Activated CD4-positive, alpha-beta T cell treated with anti-CD3 and anti-CD28 coated beads for 36 hours (primary cell): ENCODE results near the gene GRM1. TPM values are rescaled to one million over a fixed set of nuclear protein-coding genes. Genes with fewer than 3 reads are reported as not detected.

ENCODE experiments used
- ATAC-seq: fragments of 200-7000 bp; cut with Tn5 transposase; one replicate; pipeline ENCODE4 v1.10.0; 2021; ENCODE audit warnings: mild to moderate bottlenecking, moderate library complexity
- CTCF ChIA-PET: fragments of 350-600 bp; sonication (Branson Sonifier 250); formaldehyde crosslinking; loops from one replicate; lab custom pipeline; 2021; ENCODE audit warnings: antibody characterized with exemption; lab: Charles Lee
- POLR2A ChIA-PET: fragments of 350-600 bp; sonication (Branson Sonifier 250); formaldehyde crosslinking; loops from one replicate; lab custom pipeline; 2021; ENCODE audit warnings: antibody characterized with exemption, inconsistent platforms; lab: Charles Lee
- DNase-seq: peaks from one replicate; pipeline ENCODE4 v3.0.0-alpha.2; 2020
- H3K27ac Mint-ChIP-seq: one replicate; pipeline ENCODE4 v1.8.0; 2021; ENCODE audit warnings: mixed read lengths
- H3K27me3 Mint-ChIP-seq: one replicate; pipeline ENCODE4 v1.8.0; 2021; ENCODE audit warnings: mixed read lengths
- H3K36me3 Mint-ChIP-seq: one replicate; pipeline ENCODE4 v1.8.0; 2021; ENCODE audit warnings: low read depth, mixed read lengths
- H3K4me1 Mint-ChIP-seq: one replicate; pipeline ENCODE4 v1.8.0; 2021; ENCODE audit warnings: mixed read lengths
- H3K4me3 Mint-ChIP-seq: one replicate; pipeline ENCODE4 v1.8.0; 2021; ENCODE audit warnings: mild to moderate bottlenecking, moderate library complexity, mixed read lengths
- H3K9me3 Mint-ChIP-seq: one replicate; pipeline ENCODE4 v1.8.0; 2021; ENCODE audit warnings: low read depth, mixed read lengths
- intact Hi-C, 2 experiments: fragments of 100-400 bp; cut with DNase I in 1 of 2; cut with micrococcal nuclease in 1 of 2; formaldehyde crosslinking; loops; one replicate each; pipeline versions ENCODE4 v1.14.2 to v1.15.1; 2022 to 2024; cut with DNase I, micrococcal nuclease
- total RNA-seq, 2 experiments: library from RNA; stranded (reverse); gene quantifications; one replicate each; pipeline ENCODE4 v1.2.3, GENCODE V29; 2021

GRM1 gene
- total RNA-seq, 2 experiments from 2014 or later: not detected

- ATAC-seq (no peak), DNase-seq (no peak)
- H3K4me3 Mint-ChIP-seq: no peak overlapping the region
- H3K27ac Mint-ChIP-seq: no peak overlapping the region
- POLR2A ChIA-PET: no interaction called here
- H3K36me3 Mint-ChIP-seq: no peaks in the 10 kb centered on the region
- H3K9me3 Mint-ChIP-seq: no peaks in the 10 kb centered on the region
- intact Hi-C loops: no loop called here
- CTCF ChIA-PET: no interaction called here
- no peaks in the 10 kb centered on the region for H3K4me1 Mint-ChIP-seq
- peaks cover 10% of the 10 kb centered on the region for H3K27me3 Mint-ChIP-seq
These were observed 120.9 kb downstream of the GRM1 start for GRCh38 chr6:146149770-146150169.

- intact Hi-C loops: no loop called here
- ATAC-seq (no peak), DNase-seq (no peak)
- CTCF ChIA-PET: interaction anchor here (0.5 to 1.3 kb wide), 2 partner anchors 9 to 626 kb away, joined by 3 read pairs; no protein-coding TSS in a partner anchor
- Mint-ChIP-seq H3K4me1 (no peaks in the 10 kb centered on the region), H3K9me3 (no peaks in the 10 kb centered on the region), H3K27me3 (peaks cover 10% of the 10 kb centered on the region), H3K27ac (no peak overlapping the region), H3K36me3 (no peaks in the 10 kb centered on the region), H3K4me3 (no peak overlapping the region)
- POLR2A ChIA-PET: no interaction called here
These were observed 124.3 kb downstream of the GRM1 start for GRCh38 chr6:146153040-146153758.

GRCh38 chr6:146154197-146154596 lies 125.3 kb downstream of the GRM1 start:
- no peak for DNase-seq
- Mint-ChIP-seq H3K4me3 (no peak overlapping the region), H3K27ac (no peak overlapping the region), H3K9me3 (no peaks in the 10 kb centered on the region), H3K36me3 (no peaks in the 10 kb centered on the region), H3K27me3 (peaks cover 10% of the 10 kb centered on the region), H3K4me1 (no peaks in the 10 kb centered on the region)
- ATAC-seq: no peak
- ChIA-PET POLR2A (no interaction called here), CTCF (no interaction called here)
- intact Hi-C loops: no loop called here

GRCh38 chr6:146161664-146162063 lies 132.8 kb downstream of the GRM1 start:
- no peaks in the 10 kb centered on the region for H3K4me1 Mint-ChIP-seq
- no peak overlapping the region for H3K4me3 Mint-ChIP-seq
- DNase-seq (no peak), ATAC-seq (no peak)
- no peaks in the 10 kb centered on the region for H3K36me3 Mint-ChIP-seq
- H3K27me3 Mint-ChIP-seq: no peaks in the 10 kb centered on the region
- ChIA-PET POLR2A (no interaction called here), CTCF (no interaction called here)
- no peaks in the 10 kb centered on the region for H3K9me3 Mint-ChIP-seq
- intact Hi-C loops: no loop called here
- no peak overlapping the region for H3K27ac Mint-ChIP-seq

GRCh38 chr6:146169872-146170271 lies 141.0 kb downstream of the GRM1 start:
- peaks cover 13% of the 10 kb centered on the region for H3K9me3 Mint-ChIP-seq
- no peak overlapping the region for H3K4me3 Mint-ChIP-seq
- ChIA-PET POLR2A (no interaction called here), CTCF (no interaction called here)
- no peak overlapping the region for H3K27ac Mint-ChIP-seq
- no peaks in the 10 kb centered on the region for H3K4me1 Mint-ChIP-seq
- peaks cover 3% of the 10 kb centered on the region for H3K27me3 Mint-ChIP-seq
- no peak for DNase-seq
- intact Hi-C loops: no loop called here
- no peak for ATAC-seq
- no peaks in the 10 kb centered on the region for H3K36me3 Mint-ChIP-seq

GRCh38 chr6:146177785-146178184 lies 148.9 kb downstream of the GRM1 start:
- DNase-seq (no peak), ATAC-seq (no peak)
- no peaks in the 10 kb centered on the region for H3K9me3 Mint-ChIP-seq
- CTCF ChIA-PET: no interaction called here
- H3K36me3 Mint-ChIP-seq: no peaks in the 10 kb centered on the region
- H3K4me3 Mint-ChIP-seq: no peak overlapping the region
- no peaks in the 10 kb centered on the region for H3K4me1 Mint-ChIP-seq
- intact Hi-C loops: no loop called here
- no peaks in the 10 kb centered on the region for H3K27me3 Mint-ChIP-seq
- no peak overlapping the region for H3K27ac Mint-ChIP-seq
- POLR2A ChIA-PET: no interaction called here

- no peak overlapping the region for H3K27ac Mint-ChIP-seq
- H3K4me1 Mint-ChIP-seq: no peaks in the 10 kb centered on the region
- ATAC-seq (no peak), DNase-seq (no peak)
- intact Hi-C loops: no loop called here
- H3K36me3 Mint-ChIP-seq: no peaks in the 10 kb centered on the region
- peaks cover 2% of the 10 kb centered on the region for H3K27me3 Mint-ChIP-seq
- ChIA-PET POLR2A (no interaction called here), CTCF (no interaction called here)
- H3K9me3 Mint-ChIP-seq: no peaks in the 10 kb centered on the region
- no peak overlapping the region for H3K4me3 Mint-ChIP-seq
These were observed 155.0 kb downstream of the GRM1 start for GRCh38 chr6:146183831-146184230.

- ChIA-PET POLR2A (no interaction called here), CTCF (no interaction called here)
- no peaks in the 10 kb centered on the region for H3K9me3 Mint-ChIP-seq
- ATAC-seq (no peak), DNase-seq (no peak)
- H3K4me1 Mint-ChIP-seq: no peaks in the 10 kb centered on the region
- H3K27me3 Mint-ChIP-seq: peaks cover 2% of the 10 kb centered on the region
- H3K27ac Mint-ChIP-seq: no peak overlapping the region
- intact Hi-C loops: no loop called here
- H3K36me3 Mint-ChIP-seq: no peaks in the 10 kb centered on the region
- H3K4me3 Mint-ChIP-seq: no peak overlapping the region
These were observed 155.8 kb downstream of the GRM1 start for GRCh38 chr6:146184701-146185100.

GRCh38 chr6:146189131-146189530 lies 160.3 kb downstream of the GRM1 start:
- no peaks in the 10 kb centered on the region for H3K9me3 Mint-ChIP-seq
- H3K27me3 Mint-ChIP-seq: no peaks in the 10 kb centered on the region
- H3K36me3 Mint-ChIP-seq: no peaks in the 10 kb centered on the region
- ChIA-PET CTCF (no interaction called here), POLR2A (no interaction called here)
- no peaks in the 10 kb centered on the region for H3K4me1 Mint-ChIP-seq
- intact Hi-C loops: no loop called here
- no peak overlapping the region for H3K27ac Mint-ChIP-seq
- no peak overlapping the region for H3K4me3 Mint-ChIP-seq
- DNase-seq (no peak), ATAC-seq (no peak)

- Mint-ChIP-seq H3K27ac (no peak overlapping the region), H3K9me3 (no peaks in the 10 kb centered on the region), H3K27me3 (no peaks in the 10 kb centered on the region), H3K36me3 (no peaks in the 10 kb centered on the region), H3K4me3 (no peak overlapping the region), H3K4me1 (no peaks in the 10 kb centered on the region)
- POLR2A ChIA-PET: no interaction called here
- ATAC-seq: no peak
- intact Hi-C loops: no loop called here
- CTCF ChIA-PET: no interaction called here
- no peak for DNase-seq
These were observed 161.7 kb downstream of the GRM1 start for GRCh38 chr6:146190581-146190980.

- intact Hi-C loops: no loop called here
- no peaks in the 10 kb centered on the region for H3K27me3 Mint-ChIP-seq
- CTCF ChIA-PET: no interaction called here
These were observed 162.3 kb downstream of the GRM1 start for GRCh38 chr6:146191166-146191565.

GRCh38 chr6:146191612-146192011 lies 162.8 kb downstream of the GRM1 start:
- H3K36me3 Mint-ChIP-seq: no peaks in the 10 kb centered on the region
- no peak for DNase-seq
- no peak overlapping the region for H3K27ac Mint-ChIP-seq
- no peaks in the 10 kb centered on the region for H3K27me3 Mint-ChIP-seq
- H3K4me1 Mint-ChIP-seq: no peaks in the 10 kb centered on the region
- ATAC-seq: no peak
- no peaks in the 10 kb centered on the region for H3K9me3 Mint-ChIP-seq
- ChIA-PET POLR2A (no interaction called here), CTCF (no interaction called here)
- H3K4me3 Mint-ChIP-seq: no peak overlapping the region
- intact Hi-C loops: no loop called here

More at GRCh38 chr6:146191166-146191565, 162.3 kb downstream of the GRM1 start:
- no peak overlapping the region for H3K27ac Mint-ChIP-seq
- no peak for ATAC-seq
- no peaks in the 10 kb centered on the region for H3K9me3 Mint-ChIP-seq
- POLR2A ChIA-PET: no interaction called here
- H3K4me3 Mint-ChIP-seq: no peak overlapping the region
- no peaks in the 10 kb centered on the region for H3K36me3 Mint-ChIP-seq
- no peak for DNase-seq
- H3K4me1 Mint-ChIP-seq: no peaks in the 10 kb centered on the region
